Sigmoid colon (tissue), 7 donors: ENCODE data around the gene CCDC70. TPM values are rescaled to one million over a fixed set of nuclear protein-coding genes. Genes with fewer than 3 reads are reported as not detected.

ENCODE experiments used
- DNase-seq: peaks from one replicate; pipeline ENCODE4 v3.0.0-alpha.2; 2019
- H3K27ac ChIP-seq, 4 donors: fragments of 200-600 bp; sonication (generic); one replicate each; pipeline ENCODE4 v1.5.1; 2016 to 2019; ENCODE audit warnings: mild to moderate bottlenecking in 1 of 4
- H3K27me3 ChIP-seq, 3 donors: fragments of 200-600 bp; sonication (generic); one replicate each; pipeline ENCODE4 v1.5.1; 2019; ENCODE audit warnings: mild to moderate bottlenecking in 1 of 3
- H3K36me3 ChIP-seq, 4 donors: fragments of 200-600 bp; sonication (generic); one replicate each; pipeline ENCODE4 v1.5.1; 2016 to 2019
- H3K4me1 ChIP-seq, 4 donors: fragments of 200-600 bp; sonication (generic); one replicate each; pipeline ENCODE4 v1.5.1; 2017 to 2019
- H3K4me3 ChIP-seq, 4 donors: fragments of 200-600 bp; sonication (generic); one replicate each; pipeline ENCODE4 v1.5.1; 2017 to 2019; ENCODE audit warnings: mild to moderate bottlenecking in 2 of 4, moderate library complexity in 1 of 4
- H3K9me3 ChIP-seq, 4 donors: fragments of 200-600 bp in 3 of 4; sonication (generic) in 3 of 4; one replicate each; pipeline versions ENCODE4 v1.5.1 to v1.6.1; 2013 to 2019
- CTCF ChIP-seq, 4 experiments: fragments of 450-650 bp in 3 of 4; fragments of 200-600 bp in 1 of 4; IDR thresholded peaks; one replicate each; pipeline ENCODE4 v1.5.1; 2016 to 2019; ENCODE audit warnings: antibody characterized with exemption in 4 of 4, mild to moderate bottlenecking in 3 of 4, moderate library complexity in 2 of 4
- EP300 ChIP-seq, 4 donors: sonication (generic); formaldehyde crosslinking; IDR thresholded peaks; one replicate each; pipeline ENCODE4 v1.6.1; 2017; ENCODE audit warnings: antibody characterized with exemption in 4 of 4
- POLR2A ChIP-seq, 2 donors: fragments of 450-650 bp; IDR thresholded peaks; one replicate each; pipeline ENCODE4 v1.6.1; 2016; ENCODE audit warnings: antibody characterized with exemption in 2 of 2, mild to moderate bottlenecking in 2 of 2, moderate library complexity in 2 of 2
- POLR2AphosphoS5 ChIP-seq, 4 donors: sonication (generic); formaldehyde crosslinking; IDR thresholded peaks; one replicate each; pipeline ENCODE4 v1.6.1; 2017; ENCODE audit warnings: antibody characterized with exemption in 4 of 4
- WGBS, 2 donors: extraction: QIAGEN DNeasy Blood & Tissue Kit; methylation state at CpG; one replicate each; pipeline ENCODE4 v1.1.7; 2013; 5-methylcytosine and 5-hydroxymethylcytosine counted together
- intact Hi-C: fragments of 100-400 bp; cut with DNase I; formaldehyde crosslinking; loops from one replicate; pipeline ENCODE4 v1.15.1; 2023
- polyA plus RNA-seq, 3 donors: library from polyadenylated mRNA; stranded (reverse); fragments of 200-250 nt; gene quantifications; one replicate each; pipeline ENCODE4 v1.2.3, GENCODE V29; 2013
- total RNA-seq, 4 donors: library from RNA; depleted of rRNA; stranded (reverse); fragments of >200 nt; gene quantifications; one replicate each; pipeline ENCODE4 v1.1.0, GENCODE V29; 2016
- donor health status: healthy with polysubstance abuse.
- donor health status: Bipolar disorder and iron deficiency.
- donor health status: healthy.

Gene CCDC70
- total and polyA plus RNA-seq, 7 donors, result not detected

DNA sequence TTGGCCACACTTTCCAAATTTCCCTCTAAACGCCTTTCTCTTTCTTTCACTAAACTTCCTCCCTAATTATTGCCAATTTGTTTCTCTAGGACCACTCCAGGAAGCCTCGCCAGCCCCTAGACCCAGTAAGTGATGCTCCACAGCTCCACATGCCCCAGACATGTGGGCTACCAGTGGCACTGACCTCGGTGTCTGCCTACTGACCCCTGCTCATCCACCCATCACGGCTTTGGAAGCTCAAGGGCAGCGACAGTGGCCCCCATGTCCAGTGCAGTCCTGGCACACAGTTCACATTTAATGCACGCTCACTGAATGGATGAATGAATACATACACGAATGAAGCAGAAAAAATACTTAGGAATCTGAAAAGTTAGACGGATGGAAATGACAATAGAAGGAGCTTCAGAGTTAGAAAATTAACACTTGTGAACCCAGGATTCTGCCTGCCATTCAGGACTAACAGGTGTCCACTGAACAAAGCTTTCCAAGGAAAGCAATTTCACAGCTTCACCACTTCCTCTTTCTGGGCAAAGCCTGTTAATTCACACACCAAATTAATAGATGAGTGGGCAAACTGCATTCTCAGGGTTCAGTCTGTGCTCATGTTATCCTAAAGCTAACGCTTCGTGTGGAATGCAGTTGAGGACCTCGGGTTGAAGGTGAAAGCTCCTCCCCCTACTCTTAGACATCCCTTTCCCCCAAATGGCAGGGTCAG is 50.9 kb downstream of the CCDC70 start:
- H3K4me3 ChIP-seq, result no peak overlapping the region
- H3K4me1 ChIP-seq, result no peaks in the 10 kb centered on the region
- TF ChIP-seq CTCF (IDR thresholded peaks at IDR 0.05), result no peak
- TF ChIP-seq EP300 (IDR thresholded peaks at IDR 0.05), result no peak
- no peak for TF ChIP-seq POLR2AphosphoS5 (IDR thresholded peaks at IDR 0.05)
- no peak for TF ChIP-seq POLR2A (IDR thresholded peaks at IDR 0.05)
- 80 to 85% methylated on average over 11 of the region's 11 CpGs for WGBS, 2 donors
- H3K9me3 ChIP-seq, result no peaks in the 10 kb centered on the region
- no peak overlapping the region for H3K27ac ChIP-seq
- H3K36me3 ChIP-seq, result no peaks in the 10 kb centered on the region
- intact Hi-C loops, result no loop called here
- H3K27me3 ChIP-seq, result no peaks in the 10 kb centered on the region
- DNase-seq, result no peak

DNA sequence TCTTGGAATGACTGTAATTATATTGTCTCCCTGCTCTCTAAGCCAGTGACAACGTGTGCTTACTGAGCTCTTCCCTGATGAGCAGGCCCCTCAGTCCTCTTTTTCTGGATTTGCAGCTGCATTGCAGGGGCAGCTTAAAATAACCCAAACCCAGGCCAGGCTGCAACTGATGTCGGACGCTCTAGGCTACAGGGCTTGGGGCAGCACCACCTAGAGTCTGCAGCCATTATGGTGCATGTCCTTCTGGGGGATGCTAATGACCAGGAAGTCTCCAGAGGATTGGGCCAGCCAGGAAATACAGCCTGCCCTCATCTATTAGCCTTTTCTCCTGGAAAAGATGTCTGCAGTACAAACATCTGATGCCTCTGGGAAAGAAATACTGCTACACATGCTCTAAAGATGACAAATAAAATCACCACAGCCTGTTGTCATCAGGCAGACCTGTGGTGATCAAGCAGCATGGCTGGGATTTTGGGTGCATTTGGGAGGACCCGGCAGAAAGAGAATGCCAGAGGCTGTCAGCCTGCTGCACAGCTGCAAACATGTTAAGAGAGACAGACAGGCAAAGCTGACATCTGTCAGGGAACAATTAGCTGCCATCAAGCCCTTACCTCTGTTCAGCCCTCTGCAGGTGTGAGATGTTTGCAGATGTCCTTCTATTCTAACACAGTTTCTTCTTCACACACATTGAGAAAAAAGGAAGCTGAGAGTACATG is 51.8 kb downstream of the CCDC70 start:
- intact Hi-C loops, result no loop called here
- DNase-seq, result no peak
- WGBS, 2 donors, result 69 to 70% methylated on average over 4 of the region's 4 CpGs
- Histone ChIP-seq H3K9me3 (no peaks in the 10 kb centered on the region), H3K4me3 (no peak overlapping the region), H3K36me3 (no peaks in the 10 kb centered on the region), H3K27me3 (no peaks in the 10 kb centered on the region), H3K4me1 (no peaks in the 10 kb centered on the region), H3K27ac (no peak overlapping the region)
- no peak for TF ChIP-seq EP300 (IDR thresholded peaks at IDR 0.05)
- no peak for TF ChIP-seq POLR2AphosphoS5 (IDR thresholded peaks at IDR 0.05)
- no peak for TF ChIP-seq CTCF (IDR thresholded peaks at IDR 0.05)
- TF ChIP-seq POLR2A (IDR thresholded peaks at IDR 0.05), result no peak

DNA sequence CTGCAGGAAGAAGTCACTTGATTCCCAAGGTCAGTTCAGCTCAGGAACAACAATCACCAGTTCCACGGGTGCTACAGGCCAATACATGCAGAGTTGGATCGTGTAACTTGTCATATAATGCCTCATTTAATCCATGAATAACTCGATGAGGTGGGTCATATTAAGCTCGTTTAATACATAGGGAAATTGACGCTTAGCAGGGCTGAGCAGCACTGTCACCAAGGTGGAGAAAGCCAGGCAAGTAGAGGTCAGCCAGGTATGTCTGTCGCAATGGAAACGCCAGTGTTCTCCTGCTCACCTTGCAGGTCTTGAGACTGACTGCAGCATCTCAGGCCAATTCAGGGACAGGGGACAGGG is 52.3 kb downstream of the CCDC70 start:
- WGBS, 2 donors, result 85 to 87% methylated on average over 7 of the region's 7 CpGs
- TF ChIP-seq POLR2AphosphoS5 (IDR thresholded peaks at IDR 0.05) (no peak), POLR2A (IDR thresholded peaks at IDR 0.05) (no peak), CTCF (IDR thresholded peaks at IDR 0.05) (no peak), EP300 (IDR thresholded peaks at IDR 0.05) (no peak)

More for the DNA sequence above, 52.3 kb downstream of the CCDC70 start:
- intact Hi-C loops, result no loop called here
- Histone ChIP-seq H3K4me1 (no peaks in the 10 kb centered on the region), H3K36me3 (no peaks in the 10 kb centered on the region), H3K27ac (no peak overlapping the region), H3K9me3 (no peaks in the 10 kb centered on the region), H3K27me3 (no peaks in the 10 kb centered on the region), H3K4me3 (no peak overlapping the region)
- no peak for DNase-seq

Other genes starting within 250 kb of the CCDC70 start
- 10 to 100 TPM; 11.4 to 26.9 (median 14.9) TPM for gene DHRS12, start 57.8 kb upstream of the CCDC70 start, total RNA-seq
- 10 to 100 TPM in 2 of 3 donors, 1 to 10 TPM in 1; 7.4 to 23.4 (median 16.2) TPM for gene DHRS12, start 57.8 kb upstream of the CCDC70 start, polyA plus RNA-seq
- gene TMEM272, start 16.8 kb upstream of the CCDC70 start, total RNA-seq, result under 1 TPM in 1 of 4 donors, not detected in 3; under 0.01 TPM
- under 1 TPM in 1 of 3 donors, not detected in 2; 0.28 TPM for gene TMEM272, start 16.8 kb upstream of the CCDC70 start, polyA plus RNA-seq
- gene ATP7B, start 149.5 kb downstream of the CCDC70 start, total RNA-seq, result 1 to 10 TPM; 4.5 to 8.1 (median 5.5) TPM
- 1 to 10 TPM in 2 of 3 donors, under 1 TPM in 1; 0.60 to 5.1 (median 1.2) TPM for gene ATP7B, start 149.5 kb downstream of the CCDC70 start, polyA plus RNA-seq
- gene ALG11, start 150.4 kb downstream of the CCDC70 start, total RNA-seq, result 10 to 100 TPM; 11.6 to 20.6 (median 17.4) TPM
- 1 to 10 TPM; 1.2 to 9.3 (median 2.1) TPM for gene ALG11, start 150.4 kb downstream of the CCDC70 start, polyA plus RNA-seq
- gene UTP14C, start 162.7 kb downstream of the CCDC70 start, total RNA-seq, result 10 to 100 TPM; 15.0 to 18.2 (median 15.8) TPM
- gene UTP14C, start 162.7 kb downstream of the CCDC70 start, polyA plus RNA-seq, result 1 to 10 TPM; 1.8 to 9.7 (median 2.4) TPM